Trophoblast cell (in vitro differentiated cells and primary cell): ENCODE data around the gene IL10RA.

Source experiments
- DNase-seq, 2 donors: peaks; one replicate each; pipeline ENCODE4 v3.0.0-alpha.2; 2016
- H2AFZ ChIP-seq: 2 replicates; pipeline ENCODE4 v1.6.1; 2013; ENCODE audit warnings: low read length, moderate library complexity, mild to moderate bottlenecking; ENCODE audit not compliant: insufficient read depth, poor library complexity
- H2AK5ac ChIP-seq: 2 replicates; pipeline ENCODE4 v1.6.1; 2013; ENCODE audit warnings: mild to moderate bottlenecking, low read length
- H2BK120ac ChIP-seq: 2 replicates; pipeline ENCODE4 v1.6.1; 2013; ENCODE audit warnings: low read length, mild to moderate bottlenecking, moderate library complexity; ENCODE audit not compliant: insufficient read depth, poor library complexity
- H2BK12ac ChIP-seq: 2 replicates; pipeline ENCODE4 v1.6.1; 2013; ENCODE audit warnings: mild to moderate bottlenecking, low read length, moderate library complexity
- H2BK5ac ChIP-seq: 2 replicates; pipeline ENCODE4 v1.6.1; 2013; ENCODE audit warnings: low read length, low read depth, moderate library complexity, mild to moderate bottlenecking; ENCODE audit not compliant: poor library complexity
- H3K14ac ChIP-seq: 2 replicates; pipeline ENCODE4 v1.6.1; 2013; ENCODE audit warnings: mild to moderate bottlenecking, low read length
- H3K18ac ChIP-seq: 2 replicates; pipeline ENCODE4 v1.6.1; 2013; ENCODE audit warnings: mild to moderate bottlenecking, low read length
- H3K23ac ChIP-seq: 2 replicates; pipeline ENCODE4 v1.6.1; 2013; ENCODE audit warnings: low read length
- H3K27ac ChIP-seq: 2 replicates; pipeline ENCODE4 v1.5.1; 2013; ENCODE audit warnings: low read depth, mild to moderate bottlenecking, inconsistent platforms, low read length, moderate library complexity
- H3K27me3 ChIP-seq: 2 replicates; pipeline ENCODE4 v1.6.1; 2013; ENCODE audit warnings: inconsistent platforms, mild to moderate bottlenecking, low read length, moderate library complexity; ENCODE audit not compliant: insufficient read depth
- H3K36me3 ChIP-seq, 2 experiments: 1 replicate in 1 of 2; 2 replicates in 1 of 2; pipeline ENCODE4 v1.6.1; 2013; ENCODE audit warnings: low read length in 2 of 2, mild to moderate bottlenecking in 2 of 2, moderate library complexity in 1 of 2; ENCODE audit not compliant: insufficient read depth in 2 of 2, control insufficient read depth in 1 of 2
- H3K4ac ChIP-seq: 2 replicates; pipeline ENCODE4 v1.6.1; 2013; ENCODE audit warnings: low read depth, mild to moderate bottlenecking, low read length, moderate library complexity
- H3K4me1 ChIP-seq, 2 experiments: 1 replicate in 1 of 2; 2 replicates in 1 of 2; pipeline ENCODE4 v1.6.1; 2013; ENCODE audit warnings: low read length in 2 of 2, mild to moderate bottlenecking in 2 of 2, moderate library complexity in 1 of 2; ENCODE audit not compliant: insufficient read depth in 2 of 2, control insufficient read depth in 1 of 2
- H3K4me2 ChIP-seq: 2 replicates; pipeline ENCODE4 v1.6.1; 2013; ENCODE audit warnings: inconsistent platforms, mild to moderate bottlenecking, low read length, moderate library complexity
- H3K4me3 ChIP-seq: 2 replicates; pipeline ENCODE4 v1.5.1; 2013; ENCODE audit warnings: mild to moderate bottlenecking, low read depth, low read length, inconsistent platforms
- H3K79me1 ChIP-seq: one replicate; pipeline ENCODE4 v1.6.1; 2013; ENCODE audit warnings: low read length
- H3K79me2 ChIP-seq: 2 replicates; pipeline ENCODE4 v1.6.1; 2013; ENCODE audit warnings: low read length, mild to moderate bottlenecking; ENCODE audit not compliant: control insufficient read depth, insufficient read depth, poor library complexity
- H3K9ac ChIP-seq: 2 replicates; pipeline ENCODE4 v1.6.1; 2013; ENCODE audit warnings: mild to moderate bottlenecking, low read length
- H3K9me3 ChIP-seq: 2 replicates; pipeline ENCODE4 v1.6.1; 2013; ENCODE audit warnings: low read depth, mild to moderate bottlenecking, control low read depth, inconsistent platforms, low read length; ENCODE audit not compliant: insufficient read depth
- H4K12ac ChIP-seq: 2 replicates; pipeline ENCODE4 v1.6.1; 2013; ENCODE audit warnings: low read depth, mild to moderate bottlenecking, low read length, moderate library complexity
- H4K8ac ChIP-seq: 2 replicates; pipeline ENCODE4 v1.6.1; 2013; ENCODE audit warnings: low read depth, mild to moderate bottlenecking, low read length, moderate library complexity
- H4K91ac ChIP-seq: one replicate; pipeline ENCODE4 v1.6.1; 2013; ENCODE audit warnings: low read depth, mild to moderate bottlenecking, low read length, moderate library complexity
- WGBS: extraction: QIAGEN DNeasy Blood & Tissue Kit; methylation state at CpG from one replicate; pipeline ENCODE4 v1.1.7; 2013; ENCODE audit warnings: missing lambda C conversion rate; ENCODE audit not compliant: insufficient read length, insufficient coverage; ENCODE audit errors: extremely low coverage; 5-methylcytosine and 5-hydroxymethylcytosine counted together

The IL10RA gene

GRCh38 chr11:118021146-118021545, 35.0 kb downstream of the IL10RA start:
- Histone ChIP-seq H3K36me3 (no peaks in the 10 kb centered on the region), H4K12ac (no peak overlapping the region), H2BK120ac (no peak overlapping the region), H3K9ac (no peak overlapping the region), H3K4me1 (no peaks in the 10 kb centered on the region), H3K18ac (no peak overlapping the region), H2BK12ac (no peak overlapping the region), H3K79me1 (no peaks in the 10 kb centered on the region), H3K27me3 (no peaks in the 10 kb centered on the region), H3K79me2 (no peaks in the 10 kb centered on the region), H2BK5ac (no peak overlapping the region), H3K4ac (no peak overlapping the region), H4K91ac (no peak overlapping the region), H3K4me3 (no peak overlapping the region), H2AK5ac (no peak overlapping the region), H2AFZ (no peak overlapping the region), H3K27ac (no peak overlapping the region), H3K14ac (no peak overlapping the region), H3K9me3 (peaks cover 1% of the 10 kb centered on the region), H4K8ac (no peak overlapping the region), H3K4me2 (no peak overlapping the region), H3K23ac (no peak overlapping the region)
- WGBS, result no CpG with 5 or more reads among the region's 1 CpG
- DNase-seq, result no peak

GRCh38 chr11:118027694-118028093, 41.5 kb downstream of the IL10RA start:
- H2BK12ac ChIP-seq, result no peak overlapping the region
- H2BK5ac ChIP-seq, result no peak overlapping the region
- H3K4ac ChIP-seq, result no peak overlapping the region
- H3K27me3 ChIP-seq, result peaks cover 3% of the 10 kb centered on the region
- DNase-seq, result no peak
- no peak overlapping the region for H2AK5ac ChIP-seq
- H3K23ac ChIP-seq, result no peak overlapping the region
- no peak overlapping the region for H3K4me2 ChIP-seq
- H3K9me3 ChIP-seq, result peaks cover 2% of the 10 kb centered on the region
- peak overlapping the region; percentile 26 for H3K9ac ChIP-seq
- H3K27ac ChIP-seq, result no peak overlapping the region
- H3K79me1 ChIP-seq, result no peaks in the 10 kb centered on the region
- no CpG with 5 or more reads among the region's 4 CpGs for WGBS
- no peak overlapping the region for H3K14ac ChIP-seq
- H4K12ac ChIP-seq, result no peak overlapping the region
- no peak overlapping the region for H2AFZ ChIP-seq
- H4K8ac ChIP-seq, result no peak overlapping the region
- no peak overlapping the region for H4K91ac ChIP-seq
- H3K79me2 ChIP-seq, result no peaks in the 10 kb centered on the region
- no peaks in the 10 kb centered on the region for H3K4me1 ChIP-seq
- no peaks in the 10 kb centered on the region for H3K36me3 ChIP-seq
- no peak overlapping the region for H3K4me3 ChIP-seq
- H3K18ac ChIP-seq, result no peak overlapping the region
- no peak overlapping the region for H2BK120ac ChIP-seq

DNA sequence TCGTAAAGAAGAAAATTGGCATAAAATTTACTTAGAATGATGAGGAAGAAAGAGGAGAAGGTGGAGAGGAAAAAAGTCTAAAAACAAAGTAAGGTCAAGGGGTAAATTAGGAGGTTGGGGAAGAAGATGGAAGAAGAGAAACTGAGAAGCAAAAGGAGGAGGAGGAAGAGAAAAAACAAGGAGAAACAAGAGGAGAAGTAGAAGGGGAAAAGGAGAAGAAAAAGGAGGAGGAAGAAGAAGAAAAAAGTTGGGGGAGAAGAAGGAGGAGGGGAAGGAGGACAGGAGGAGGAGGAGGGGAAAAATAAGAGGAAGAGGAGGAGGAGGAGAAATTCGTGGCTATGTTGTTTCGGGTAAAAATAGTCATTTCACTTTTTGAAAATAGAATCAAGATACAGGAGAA, 42.4 kb downstream of the IL10RA start:
- H3K79me2 ChIP-seq, result no peaks in the 10 kb centered on the region
- H4K91ac ChIP-seq, result no peak overlapping the region
- no peak overlapping the region for H3K9ac ChIP-seq
- no peaks in the 10 kb centered on the region for H3K36me3 ChIP-seq
- H3K27me3 ChIP-seq, result peaks cover 3% of the 10 kb centered on the region
- H3K79me1 ChIP-seq, result no peaks in the 10 kb centered on the region
- no peak overlapping the region for H2BK120ac ChIP-seq
- H3K27ac ChIP-seq, result no peak overlapping the region
- H4K12ac ChIP-seq, result no peak overlapping the region
- no peak overlapping the region for H3K14ac ChIP-seq
- H2BK5ac ChIP-seq, result no peak overlapping the region
- H3K4me1 ChIP-seq, result no peaks in the 10 kb centered on the region
- H4K8ac ChIP-seq, result no peak overlapping the region
- H3K23ac ChIP-seq, result no peak overlapping the region
- WGBS, result 100% methylated on average over 1 of the region's 3 CpGs
- H2AFZ ChIP-seq, result no peak overlapping the region
- no peak overlapping the region for H3K4ac ChIP-seq
- no peak for DNase-seq
- H2AK5ac ChIP-seq, result no peak overlapping the region
- H3K4me3 ChIP-seq, result no peak overlapping the region
- no peak overlapping the region for H3K18ac ChIP-seq
- H3K9me3 ChIP-seq, result peaks cover 2% of the 10 kb centered on the region
- no peak overlapping the region for H2BK12ac ChIP-seq
- no peak overlapping the region for H3K4me2 ChIP-seq

DNA sequence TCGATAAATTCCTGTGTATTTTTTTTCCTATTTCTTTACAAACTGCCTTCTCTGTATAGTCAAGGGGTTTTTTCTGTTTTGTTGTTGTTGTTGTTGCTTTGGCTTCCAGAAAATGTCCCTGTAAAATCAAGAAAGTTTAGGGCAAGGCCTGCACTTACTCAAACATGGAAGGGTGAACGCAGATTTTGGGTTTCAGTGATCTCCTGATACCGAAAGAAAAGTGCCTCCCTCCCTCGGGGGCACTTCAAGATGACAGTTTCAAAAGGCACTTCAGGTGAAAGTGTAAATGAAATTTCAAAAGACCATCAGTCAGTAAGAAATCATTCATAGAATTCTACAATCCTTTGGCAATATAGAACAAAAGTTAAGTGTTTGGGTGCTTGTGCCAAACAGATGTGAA, 47.2 kb downstream of the IL10RA start:
- Histone ChIP-seq H4K12ac (no peak overlapping the region), H3K27ac (no peak overlapping the region), H3K79me2 (no peaks in the 10 kb centered on the region), H3K79me1 (no peaks in the 10 kb centered on the region), H2AFZ (no peak overlapping the region), H4K8ac (no peak overlapping the region), H3K4ac (no peak overlapping the region), H3K9ac (no peak overlapping the region), H4K91ac (no peak overlapping the region), H3K36me3 (no peaks in the 10 kb centered on the region), H3K9me3 (no peaks in the 10 kb centered on the region), H2BK5ac (no peak overlapping the region), H3K23ac (no peak overlapping the region), H3K4me3 (no peak overlapping the region), H2BK120ac (no peak overlapping the region), H3K4me1 (no peaks in the 10 kb centered on the region), H3K4me2 (no peak overlapping the region), H3K14ac (no peak overlapping the region), H2AK5ac (no peak overlapping the region), H2BK12ac (no peak overlapping the region), H3K27me3 (peaks cover 3% of the 10 kb centered on the region), H3K18ac (no peak overlapping the region)
- WGBS, result no CpG with 5 or more reads among the region's 4 CpGs
- no peak for DNase-seq
